Ovary (tissue), 9 donors: ENCODE results near the gene JADE2. TPM values are rescaled to one million over a fixed set of nuclear protein-coding genes. Genes with fewer than 3 reads are reported as not detected.

Experiments used
- DNase-seq, 5 donors: peaks; one replicate each; pipeline ENCODE4 v3.0.0-alpha.2; 2019 to 2020
- H3K27ac ChIP-seq, 2 donors: fragments of 200-600 bp; one replicate each; pipeline versions ENCODE4 v1.5.1 to v1.8.0; 2019 to 2022
- H3K27me3 ChIP-seq: fragments of 200-600 bp; one replicate; pipeline ENCODE4 v1.8.0; 2022
- H3K36me3 ChIP-seq: fragments of 200-600 bp; sonication (generic); one replicate; pipeline ENCODE4 v1.5.1; 2019
- H3K4me1 ChIP-seq: one replicate; pipeline ENCODE4 v1.8.1; 2013; ENCODE audit warnings: mild to moderate bottlenecking, moderate library complexity; ENCODE audit not compliant: insufficient read depth
- H3K4me3 ChIP-seq: fragments of 200-600 bp; sonication (generic); one replicate; pipeline ENCODE4 v1.5.1; 2017
- H3K9me3 ChIP-seq, 2 donors: fragments of 200-600 bp in 1 of 2; sonication (generic) in 1 of 2; one replicate each; pipeline versions ENCODE4 v1.5.1 to v1.8.1; 2013 to 2019; ENCODE audit warnings: mild to moderate bottlenecking in 1 of 2, moderate library complexity in 1 of 2
- EP300 ChIP-seq: sonication (generic); formaldehyde crosslinking; IDR thresholded peaks from one replicate; pipeline ENCODE4 v1.6.1; 2017; ENCODE audit warnings: antibody characterized with exemption
- POLR2A ChIP-seq: fragments of 450-650 bp; IDR thresholded peaks from one replicate; pipeline ENCODE4 v1.6.1; 2017; ENCODE audit warnings: antibody characterized with exemption, mild to moderate bottlenecking, moderate library complexity
- WGBS, 3 donors: extraction: QIAGEN DNeasy Blood & Tissue Kit in 1 of 3; methylation state at CpG; one replicate each; pipeline versions ENCODE4 v1.1.5 to v1.1.7; 2013 to 2017; 5-methylcytosine and 5-hydroxymethylcytosine counted together
- intact Hi-C, 4 donors: fragments of 100-400 bp; cut with DNase I; formaldehyde crosslinking; loops; one replicate each; pipeline versions ENCODE4 v1.11.0 to v1.15.1; 2022 to 2023
- polyA plus RNA-seq, 2 donors: library from polyadenylated mRNA; stranded (reverse); fragments of 200-250 nt in 1 of 2; fragments of 350-450 nt in 1 of 2; fragmentation: Illumina TruSeq in 1 of 2; extraction: RNeasy Lipid Tissue Mini Kit (QIAGEN cat#74804) in 1 of 2; gene quantifications; one replicate each; pipeline ENCODE4 v1.2.3, GENCODE V29; 2013 to 2014
- total RNA-seq, 7 donors: library from RNA; depleted of rRNA in 2 of 7; stranded (reverse); fragments of >200 nt in 2 of 7; fragmentation: NEBNext Ultra II Directional in 3 of 7; extraction: Animal tissue kit (Norgen Biotek cat#: 25700) in 3 of 7; gene quantifications; one replicate each; pipeline versions ENCODE4 v1.1.0 to v1.2.4, GENCODE V29; 2016 to 2023
- TF ChIP-seq, protein P1 (sequence below), 3 donors: fragments of 450-650 bp in 2 of 3; fragments of 200-600 bp in 1 of 3; IDR thresholded peaks; one replicate each; pipeline versions ENCODE4 v1.5.1 to v1.8.0; 2016 to 2022; ENCODE audit warnings: antibody characterized with exemption in 3 of 3, mild to moderate bottlenecking in 1 of 3
- donor health status: DM: no; HTN: no; CAD: no; lungs with moderate emphysema.
- donor health status: DM: no; HTN: no; CAD: no.
- donor health status: Bipolar disorder and iron deficiency.
- donor health status: DM: yes; HTN: yes; CAD: no.
- donor health status: DM: no; HTN: no; CAD: no.
- donor health status: DM: yes; HTN: yes; CAD: no.

JADE2 gene
- total and polyA plus RNA-seq, 9 donors, result 23.2 to 82.9 (median 66.0) TPM

DNA sequence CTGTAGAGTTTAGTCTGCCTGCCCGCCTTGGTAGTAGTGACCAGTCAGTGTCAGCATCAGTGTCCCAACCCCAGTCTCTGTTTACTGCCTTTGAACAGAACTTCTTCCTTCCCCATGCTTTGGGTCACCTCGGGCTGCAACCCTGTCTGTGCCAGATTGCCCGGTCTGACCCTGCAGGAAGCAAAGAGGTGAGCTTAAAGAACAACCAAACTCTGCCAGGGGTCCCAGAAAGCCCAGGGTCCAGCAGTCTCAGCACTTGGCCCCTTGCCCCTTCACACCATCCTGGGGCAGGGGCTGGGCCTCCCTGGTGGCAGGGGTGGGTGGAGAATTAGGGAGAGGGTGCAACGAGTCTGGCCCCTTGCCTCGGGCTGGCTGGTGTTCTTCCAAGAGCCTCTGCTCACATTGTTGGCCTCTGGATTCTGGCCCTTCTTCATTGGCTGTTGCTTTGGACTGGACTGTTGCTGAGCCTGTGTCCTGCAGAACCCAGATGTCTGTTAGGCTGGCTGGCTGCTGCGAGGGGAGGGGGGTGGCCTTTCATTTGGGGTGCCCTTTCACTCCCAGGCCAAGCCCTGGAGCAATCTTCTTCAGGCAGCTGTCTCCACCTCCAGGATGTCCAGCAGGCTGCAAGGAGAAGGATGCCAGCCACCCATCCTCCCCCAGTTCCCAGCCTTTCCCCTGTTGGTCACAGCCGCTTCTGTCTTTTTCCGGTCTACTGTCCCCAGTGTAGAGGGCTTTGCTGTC is 55.9 kb downstream of the JADE2 start:
- H3K27ac ChIP-seq, result no peak overlapping the region
- H3K9me3 ChIP-seq, result no peaks in the 10 kb centered on the region
- peak in 2 of 5 donors; percentile 44 to 62 for DNase-seq
- no peaks in the 10 kb centered on the region for H3K27me3 ChIP-seq
- TF ChIP-seq, protein P1, sequence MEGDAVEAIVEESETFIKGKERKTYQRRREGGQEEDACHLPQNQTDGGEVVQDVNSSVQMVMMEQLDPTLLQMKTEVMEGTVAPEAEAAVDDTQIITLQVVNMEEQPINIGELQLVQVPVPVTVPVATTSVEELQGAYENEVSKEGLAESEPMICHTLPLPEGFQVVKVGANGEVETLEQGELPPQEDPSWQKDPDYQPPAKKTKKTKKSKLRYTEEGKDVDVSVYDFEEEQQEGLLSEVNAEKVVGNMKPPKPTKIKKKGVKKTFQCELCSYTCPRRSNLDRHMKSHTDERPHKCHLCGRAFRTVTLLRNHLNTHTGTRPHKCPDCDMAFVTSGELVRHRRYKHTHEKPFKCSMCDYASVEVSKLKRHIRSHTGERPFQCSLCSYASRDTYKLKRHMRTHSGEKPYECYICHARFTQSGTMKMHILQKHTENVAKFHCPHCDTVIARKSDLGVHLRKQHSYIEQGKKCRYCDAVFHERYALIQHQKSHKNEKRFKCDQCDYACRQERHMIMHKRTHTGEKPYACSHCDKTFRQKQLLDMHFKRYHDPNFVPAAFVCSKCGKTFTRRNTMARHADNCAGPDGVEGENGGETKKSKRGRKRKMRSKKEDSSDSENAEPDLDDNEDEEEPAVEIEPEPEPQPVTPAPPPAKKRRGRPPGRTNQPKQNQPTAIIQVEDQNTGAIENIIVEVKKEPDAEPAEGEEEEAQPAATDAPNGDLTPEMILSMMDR (IDR thresholded peaks at IDR 0.05), result no peak
- no peak for TF ChIP-seq EP300
- intact Hi-C loops, result loop anchor here in 3 of 4 donors (5.0 to 10.0 kb wide), 4 partner anchors 277 to 407 kb away; partner anchors contain the start of gene SKP1 (in 1 of the 3)
- H3K4me1 ChIP-seq, result no peaks in the 10 kb centered on the region
- H3K4me3 ChIP-seq, result no peak overlapping the region
- 38 to 41% (median 41%) methylated on average over 8 of the region's 8 CpGs for WGBS, 3 donors
- H3K36me3 ChIP-seq, result no peaks in the 10 kb centered on the region

DNA sequence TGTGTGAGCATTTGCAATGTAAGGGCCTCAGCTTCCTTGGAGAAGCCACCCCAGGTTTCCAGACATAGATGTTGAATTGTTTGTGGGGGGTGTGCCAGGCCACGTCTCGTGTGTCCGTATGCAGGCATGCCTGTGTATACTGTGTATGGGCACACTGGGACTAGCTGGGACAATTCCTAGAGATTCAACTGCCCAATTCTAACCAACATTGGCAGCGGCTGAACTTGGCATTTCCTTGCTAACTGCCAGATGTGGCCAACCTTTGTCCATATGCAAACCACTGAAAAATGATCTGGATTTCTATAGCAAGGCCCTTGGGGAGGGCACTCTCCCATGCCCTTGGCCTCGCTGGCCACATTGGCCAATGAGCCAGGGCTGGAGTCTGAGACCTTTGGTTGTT is 56.8 kb downstream of the JADE2 start:
- no peaks in the 10 kb centered on the region for H3K27me3 ChIP-seq
- no peaks in the 10 kb centered on the region for H3K4me1 ChIP-seq
- intact Hi-C loops, result loop anchor here in 3 of 4 donors (5.0 to 10.0 kb wide), 4 partner anchors 277 to 407 kb away; partner anchors contain the start of gene SKP1 (in 1 of the 3)
- H3K9me3 ChIP-seq, result no peaks in the 10 kb centered on the region
- no peak overlapping the region for H3K4me3 ChIP-seq
- no peak for DNase-seq
- H3K27ac ChIP-seq, result no peak overlapping the region
- H3K36me3 ChIP-seq, result no peaks in the 10 kb centered on the region
- TF ChIP-seq EP300 (no peak), POLR2A (no peak)
- TF ChIP-seq, protein P1 (IDR thresholded peaks at IDR 0.05), result no peak
- WGBS, 3 donors, result 77 to 85% (median 77%) methylated on average over 5 of the region's 5 CpGs

DNA sequence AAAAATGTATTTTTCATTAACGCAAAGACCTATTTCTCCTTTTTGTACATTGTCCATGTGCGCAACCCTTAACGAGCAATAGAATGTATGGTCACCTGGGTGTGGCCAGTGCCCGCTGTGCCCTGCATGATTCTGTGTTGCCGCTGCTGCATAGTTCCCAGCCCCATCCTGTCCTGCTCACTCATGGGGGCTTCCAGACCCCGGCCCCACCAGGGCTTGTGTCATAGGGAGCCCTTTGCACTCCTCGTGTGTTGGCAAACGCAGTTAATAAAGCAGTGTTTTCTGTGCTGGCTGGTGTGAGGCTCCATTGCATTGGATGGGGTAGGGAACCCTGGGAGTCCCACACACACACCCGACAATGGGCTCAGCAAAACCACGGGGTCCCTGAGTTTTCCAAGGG is 57.5 kb downstream of the JADE2 start:
- 85 to 88% (median 87%) methylated on average over 10 of the region's 10 CpGs for WGBS, 3 donors
- Histone ChIP-seq H3K27ac (no peak overlapping the region), H3K9me3 (no peaks in the 10 kb centered on the region), H3K27me3 (no peaks in the 10 kb centered on the region), H3K4me1 (no peaks in the 10 kb centered on the region), H3K36me3 (no peaks in the 10 kb centered on the region), H3K4me3 (no peak overlapping the region)
- intact Hi-C loops, result loop anchor here in 3 of 4 donors (5.0 to 10.0 kb wide), 4 partner anchors 278 to 408 kb away; partner anchors contain the start of gene SKP1 (in 1 of the 3)
- no peak for DNase-seq
- TF ChIP-seq POLR2A (no peak), EP300 (no peak)
- TF ChIP-seq, protein P1 (IDR thresholded peaks at IDR 0.05), result no peak

DNA sequence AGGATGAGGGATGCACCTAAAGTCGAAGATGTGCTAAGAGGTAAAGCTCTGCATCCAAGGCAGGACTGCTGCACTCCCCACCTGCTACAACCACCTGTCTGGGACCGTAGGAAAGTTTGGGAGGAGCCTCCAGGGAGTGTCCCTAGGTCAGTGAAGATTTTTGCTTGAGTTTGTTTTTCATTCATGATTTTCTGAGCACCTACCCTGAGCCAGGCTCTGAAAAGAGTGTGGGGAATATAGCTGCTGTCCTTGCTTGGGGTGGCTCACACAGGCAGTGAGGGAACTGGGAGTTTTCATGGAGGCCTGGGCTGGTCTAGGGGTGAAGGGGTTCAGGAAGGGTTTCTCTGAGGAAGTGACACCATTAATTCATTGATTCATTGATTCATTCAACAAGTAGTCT is 58.3 kb downstream of the JADE2 start:
- DNase-seq, result no peak
- H3K4me3 ChIP-seq, result no peak overlapping the region
- no peaks in the 10 kb centered on the region for H3K36me3 ChIP-seq
- TF ChIP-seq, protein P1 (IDR thresholded peaks at IDR 0.05), result no peak
- no peak for TF ChIP-seq EP300
- TF ChIP-seq POLR2A, result no peak
- intact Hi-C loops, result loop anchor here in 3 of 4 donors (5.0 to 10.0 kb wide), 4 partner anchors 279 to 409 kb away; partner anchors contain the start of gene SKP1 (in 1 of the 3)
- H3K4me1 ChIP-seq, result no peaks in the 10 kb centered on the region
- WGBS, 3 donors, result 59 to 82% (median 64%) methylated on average over 2 of the region's 2 CpGs
- H3K27ac ChIP-seq, result no peak overlapping the region
- H3K9me3 ChIP-seq, result no peaks in the 10 kb centered on the region
- H3K27me3 ChIP-seq, result no peaks in the 10 kb centered on the region
